ENCODE data around the gene C16orf78.

Gene C16orf78

GRCh38 chr16:49436181-49436580 lies 62.6 kb downstream of the C16orf78 start:
- DNase-seq = no peak

GRCh38 chr16:49437344-49437743 lies 63.7 kb downstream of the C16orf78 start:
- DNase-seq = no peak

- DNase-seq = no peak
Observed at GRCh38 chr16:49439050-49439449, 65.4 kb downstream of the C16orf78 start.

GRCh38 chr16:49439676-49440075 lies 66.1 kb downstream of the C16orf78 start:
- no peak for DNase-seq

GRCh38 chr16:49440156-49441065 lies 66.8 kb downstream of the C16orf78 start:
- no peak for DNase-seq

GRCh38 chr16:49441366-49441780 lies 67.8 kb downstream of the C16orf78 start:
- DNase-seq = no peak

- no peak for DNase-seq
Observed at GRCh38 chr16:49442805-49443204, 69.2 kb downstream of the C16orf78 start.

- DNase-seq = no peak
Observed at GRCh38 chr16:49443576-49443975, 70.0 kb downstream of the C16orf78 start.

GRCh38 chr16:49446805-49447204 lies 73.2 kb downstream of the C16orf78 start:
- no peak for DNase-seq

Measured in DMS79 treated with DMSO at 0.1 percent for 48 hours (cell line).